ENCODE data around the gene SQSTM1.

SQSTM1 gene

GRCh38 chr5:179805529-179806249 lies 15.0 kb upstream of the SQSTM1 start:
- in situ Hi-C loops (cut with MboI; ENCODE audit: low sequenced_read_pairs) = loop anchor here (25.0 kb wide), 1 partner anchor 282 kb away; no protein-coding TSS in a partner anchor

- in situ Hi-C loops (cut with MboI; ENCODE audit: low sequenced_read_pairs) = loop anchor here (25.0 kb wide), 1 partner anchor 281 kb away; no protein-coding TSS in a partner anchor
These were observed 14.3 kb upstream of the SQSTM1 start, which contains the start of gene MGAT4B for GRCh38 chr5:179806250-179807048. MGAT4B (minus strand) TSS chr5:179806866; CDS start chr5:179806583, 283 bp downstream.

- in situ Hi-C loops (cut with MboI; ENCODE audit: low sequenced_read_pairs) = loop anchor here (25.0 kb wide), 1 partner anchor 275 kb away; no protein-coding TSS in a partner anchor
These were observed 8.4 kb upstream of the SQSTM1 start for GRCh38 chr5:179812135-179812825.

- in situ Hi-C loops (cut with MboI; ENCODE audit: low sequenced_read_pairs) = loop anchor here (25.0 kb wide), 1 partner anchor 274 kb away; no protein-coding TSS in a partner anchor
These were observed 7.6 kb upstream of the SQSTM1 start for GRCh38 chr5:179812997-179813607.

- in situ Hi-C loops (cut with MboI; ENCODE audit: low sequenced_read_pairs) = loop anchor here (25.0 kb wide), 1 partner anchor 273 kb away; no protein-coding TSS in a partner anchor
These were observed 6.6 kb upstream of the SQSTM1 start for GRCh38 chr5:179814090-179814489.

GRCh38 chr5:179815491-179816249 lies 5.0 kb upstream of the SQSTM1 start:
- in situ Hi-C loops (cut with MboI; ENCODE audit: low sequenced_read_pairs) = loop anchor here (25.0 kb wide), 1 partner anchor 272 kb away; no protein-coding TSS in a partner anchor

GRCh38 chr5:179816401-179816795 lies 4.3 kb upstream of the SQSTM1 start:
- in situ Hi-C loops (cut with MboI; ENCODE audit: low sequenced_read_pairs) = loop anchor here (25.0 kb wide), 1 partner anchor 271 kb away; no protein-coding TSS in a partner anchor

- in situ Hi-C loops (cut with MboI; ENCODE audit: low sequenced_read_pairs) = loop anchor here (25.0 kb wide), 1 partner anchor 270 kb away; no protein-coding TSS in a partner anchor
These were observed 3.8 kb upstream of the SQSTM1 start for GRCh38 chr5:179816796-179817469.

- in situ Hi-C loops (cut with MboI; ENCODE audit: low sequenced_read_pairs) = loop anchor here (25.0 kb wide), 1 partner anchor 270 kb away; no protein-coding TSS in a partner anchor
These were observed 3.2 kb upstream of the SQSTM1 start for GRCh38 chr5:179817470-179817840.

GRCh38 chr5:179817890-179818745 lies 2.6 kb upstream of the SQSTM1 start:
- in situ Hi-C loops (cut with MboI; ENCODE audit: low sequenced_read_pairs) = loop anchor here (25.0 kb wide), 1 partner anchor 269 kb away; no protein-coding TSS in a partner anchor

- in situ Hi-C loops (cut with MboI; ENCODE audit: low sequenced_read_pairs) = loop anchor here (25.0 kb wide), 1 partner anchor 268 kb away; no protein-coding TSS in a partner anchor
These were observed 1.9 kb upstream of the SQSTM1 start for GRCh38 chr5:179818746-179819295.

- in situ Hi-C loops (cut with MboI; ENCODE audit: low sequenced_read_pairs) = loop anchor here (25.0 kb wide), 1 partner anchor 268 kb away; no protein-coding TSS in a partner anchor
These were observed 1.2 kb upstream of the SQSTM1 start for GRCh38 chr5:179819296-179820126.

GRCh38 chr5:179820127-179820482 lies 600 bp upstream of the SQSTM1 start:
- in situ Hi-C loops (cut with MboI; ENCODE audit: low sequenced_read_pairs) = loop anchor here (25.0 kb wide), 1 partner anchor 267 kb away; no protein-coding TSS in a partner anchor

- in situ Hi-C loops (cut with MboI; ENCODE audit: low sequenced_read_pairs) = loop anchor here (25.0 kb wide), 1 partner anchor 266 kb away; no protein-coding TSS in a partner anchor
These were observed 773 bp downstream of the SQSTM1 start for GRCh38 chr5:179821298-179822058.

GRCh38 chr5:179822059-179822432 lies 1.3 kb downstream of the SQSTM1 start:
- in situ Hi-C loops (cut with MboI; ENCODE audit: low sequenced_read_pairs) = loop anchor here (25.0 kb wide), 1 partner anchor 265 kb away; no protein-coding TSS in a partner anchor
